Measurements from ENCODE around the gene GDI1.

GDI1 gene

DNA sequence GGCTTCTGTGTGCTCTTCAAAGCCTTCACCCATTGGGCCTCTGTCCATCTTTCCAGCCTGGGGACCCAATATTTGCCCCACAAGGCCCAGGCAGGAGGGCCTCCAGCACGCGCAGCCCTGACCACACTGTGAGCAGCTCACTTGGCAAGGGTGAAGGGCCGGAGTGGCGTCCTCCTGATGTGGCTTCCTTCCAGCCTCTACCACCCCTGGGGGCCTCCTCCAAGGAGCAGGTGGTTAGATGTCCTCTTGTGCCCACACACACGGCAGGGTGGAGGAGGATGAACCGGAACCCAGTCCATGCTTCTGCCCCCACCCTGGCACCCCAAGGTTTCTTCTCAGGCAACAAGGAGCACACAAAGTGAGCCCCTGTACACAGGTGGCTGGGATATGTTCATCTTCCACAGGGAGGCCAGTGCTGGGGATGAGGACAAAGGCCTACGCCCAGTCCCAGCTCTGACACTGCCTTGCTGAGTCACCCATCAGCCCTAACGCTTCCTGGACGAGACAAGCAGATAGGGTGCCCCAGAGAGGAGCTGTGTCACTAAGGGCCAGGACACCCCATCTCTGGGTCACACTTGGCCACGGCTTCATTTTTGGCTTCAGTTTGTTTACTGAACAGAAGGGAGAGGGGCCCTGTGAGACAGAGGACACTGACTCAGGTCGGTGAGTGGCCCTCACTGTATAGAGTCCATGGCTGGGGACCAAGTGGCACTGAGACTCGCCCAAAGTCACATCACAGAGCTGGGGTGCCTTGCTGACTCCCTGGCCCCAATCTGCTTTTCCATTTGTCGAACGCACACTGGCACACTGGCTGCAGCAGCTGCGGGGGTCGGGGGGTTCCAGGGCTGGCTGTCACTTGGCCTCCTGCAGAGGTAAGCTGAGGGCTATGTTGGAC lies 47.5 kb downstream of the GDI1 start:
- DNase-seq = no peak

DNA sequence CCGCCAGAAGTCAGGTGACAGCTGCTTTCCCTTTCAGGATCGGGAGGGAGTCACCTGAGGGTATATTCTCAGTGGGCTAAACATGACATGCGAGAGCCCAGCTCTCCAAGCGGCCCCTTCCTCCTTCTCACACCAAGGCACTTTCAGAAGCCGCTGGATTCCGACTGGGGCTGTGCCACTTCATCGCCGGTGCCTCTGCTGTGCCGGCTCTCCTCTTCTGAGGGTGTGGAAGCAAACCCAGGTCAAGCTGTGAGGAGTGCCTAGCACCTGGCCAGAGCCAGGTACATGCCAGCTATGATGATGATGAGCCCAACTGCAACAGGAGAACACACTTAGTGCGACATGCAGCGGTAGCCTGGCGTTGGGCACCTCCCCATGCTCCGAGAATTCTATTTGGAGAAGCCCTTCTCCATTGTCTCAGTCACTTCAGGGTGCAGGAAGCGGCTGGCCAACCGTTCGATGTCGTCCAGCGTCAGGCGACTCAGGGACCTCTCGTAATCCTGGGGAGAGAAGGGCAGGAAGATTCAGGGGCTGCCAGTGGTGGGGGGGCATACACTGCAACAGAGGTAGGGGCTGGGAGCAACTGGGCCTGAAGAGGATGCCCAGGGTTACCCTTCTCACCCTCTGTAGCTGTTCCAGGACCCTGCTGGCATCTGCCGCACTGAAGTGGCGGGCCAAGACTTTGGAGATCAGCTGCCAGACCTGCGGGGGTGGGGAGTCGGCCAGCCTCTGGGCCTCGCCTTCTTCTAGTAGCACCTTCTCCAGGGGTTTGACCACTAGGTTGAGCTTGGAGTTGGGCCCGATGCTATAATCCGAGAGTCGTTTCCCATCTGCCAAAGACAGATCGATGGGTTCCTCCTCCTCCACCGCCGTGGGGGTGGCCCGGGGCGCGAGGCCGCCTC lies 48.4 kb downstream of the GDI1 start:
- DNase-seq = no peak

DNA sequence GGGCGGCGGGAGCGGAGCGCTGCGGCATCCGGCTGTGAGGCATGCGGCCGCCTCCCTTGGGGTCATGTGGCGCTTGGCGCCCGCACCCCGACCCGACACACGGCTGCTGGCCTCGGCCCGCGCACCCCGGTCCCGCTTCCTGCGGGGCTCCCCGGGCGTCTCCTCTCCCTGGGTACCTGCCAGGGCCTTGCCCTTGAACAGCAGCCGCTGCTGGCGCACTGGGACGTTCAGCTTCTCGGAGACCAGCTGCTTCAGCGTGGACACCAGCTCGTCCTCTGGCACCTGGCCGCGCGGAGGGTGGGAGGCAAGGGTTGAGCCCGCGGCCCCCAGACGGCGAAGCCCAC lies 49.1 kb downstream of the GDI1 start:
- DNase-seq = no peak

DNA sequence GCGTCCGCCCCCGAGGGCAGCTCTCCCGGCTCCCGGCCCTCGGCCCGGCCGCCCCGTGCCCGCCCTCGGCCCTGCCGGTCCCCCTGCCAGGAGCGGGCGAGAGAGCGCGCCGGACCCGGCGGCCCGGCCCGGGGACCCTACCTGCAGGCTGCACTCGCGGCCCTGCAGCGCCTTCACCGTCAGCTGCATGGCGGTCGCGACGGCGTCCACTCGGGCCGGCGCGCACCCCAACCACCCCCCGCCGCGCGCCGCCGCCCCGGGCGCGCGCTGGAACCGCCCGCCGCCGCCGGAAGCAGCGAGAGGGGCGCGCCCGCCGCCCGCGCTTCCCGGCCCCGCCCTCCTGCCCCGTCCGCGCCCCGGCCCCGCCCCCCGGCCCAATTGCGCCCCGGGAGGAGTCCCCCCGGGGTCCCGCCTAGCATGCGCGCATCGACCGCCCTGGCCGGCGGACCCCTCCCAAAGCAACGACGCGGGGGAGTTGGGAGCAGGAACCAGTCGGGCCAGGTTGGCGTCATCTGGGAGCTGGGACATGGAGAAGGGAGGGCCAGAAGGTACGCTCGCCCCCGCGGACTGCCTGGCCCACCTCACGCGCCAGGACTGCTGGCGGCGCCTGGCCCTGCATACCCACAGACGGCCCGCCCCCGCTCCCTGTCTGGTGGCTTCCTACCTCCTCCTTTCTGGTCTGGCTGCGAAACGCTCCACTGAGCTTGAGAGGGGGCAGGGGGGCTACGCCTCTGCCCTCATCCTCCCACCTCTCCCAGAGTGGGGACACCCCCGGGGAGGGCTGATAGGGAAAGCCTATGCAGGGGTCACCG lies 49.6 kb downstream of the GDI1 start, which contains the start of gene UBL4A:
TSS of gene UBL4A (minus strand) at position 220 of the 812 bp plus-strand sequence. CDS start at position 189, 31 bp downstream.
- peak in 1 of 2 experiments; percentile 57 for DNase-seq

DNA sequence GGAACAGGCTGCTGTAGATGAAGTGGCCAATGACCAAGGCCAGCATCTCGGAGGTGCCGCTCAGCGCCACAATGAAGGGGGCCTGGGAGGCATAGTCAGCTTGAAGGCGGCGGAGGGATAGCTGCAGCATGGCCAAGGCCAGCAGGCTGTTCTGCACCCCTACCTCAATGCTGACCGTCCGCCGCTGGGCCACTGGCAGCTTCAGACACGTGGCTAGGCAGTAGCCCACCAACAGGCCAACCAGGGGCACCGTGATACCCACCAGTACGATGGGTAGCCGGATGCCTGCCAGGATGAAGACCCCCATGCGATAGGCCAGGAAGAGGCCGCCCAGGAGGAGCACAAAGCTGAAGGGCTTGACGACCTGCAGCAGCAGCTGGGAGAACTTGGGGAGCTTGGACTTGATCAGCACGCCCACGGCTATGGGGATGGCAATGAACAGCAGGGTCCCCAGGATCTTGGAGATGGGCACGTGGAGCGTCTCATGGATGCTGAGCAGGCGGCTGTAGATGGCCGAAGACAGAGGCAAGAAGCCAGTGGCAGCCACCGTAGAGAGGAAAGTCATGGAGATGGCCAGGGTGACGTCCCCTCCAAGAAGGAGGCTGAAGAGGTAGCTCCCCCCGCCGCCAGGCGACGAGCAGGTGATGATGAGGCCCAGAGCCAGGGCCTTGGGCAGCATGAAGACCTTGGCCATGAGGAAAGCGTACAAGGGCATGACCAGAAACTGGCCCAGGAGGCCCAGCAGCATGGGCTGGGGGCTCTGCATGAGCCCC lies 50.8 kb downstream of the GDI1 start:
- no peak for DNase-seq

DNA sequence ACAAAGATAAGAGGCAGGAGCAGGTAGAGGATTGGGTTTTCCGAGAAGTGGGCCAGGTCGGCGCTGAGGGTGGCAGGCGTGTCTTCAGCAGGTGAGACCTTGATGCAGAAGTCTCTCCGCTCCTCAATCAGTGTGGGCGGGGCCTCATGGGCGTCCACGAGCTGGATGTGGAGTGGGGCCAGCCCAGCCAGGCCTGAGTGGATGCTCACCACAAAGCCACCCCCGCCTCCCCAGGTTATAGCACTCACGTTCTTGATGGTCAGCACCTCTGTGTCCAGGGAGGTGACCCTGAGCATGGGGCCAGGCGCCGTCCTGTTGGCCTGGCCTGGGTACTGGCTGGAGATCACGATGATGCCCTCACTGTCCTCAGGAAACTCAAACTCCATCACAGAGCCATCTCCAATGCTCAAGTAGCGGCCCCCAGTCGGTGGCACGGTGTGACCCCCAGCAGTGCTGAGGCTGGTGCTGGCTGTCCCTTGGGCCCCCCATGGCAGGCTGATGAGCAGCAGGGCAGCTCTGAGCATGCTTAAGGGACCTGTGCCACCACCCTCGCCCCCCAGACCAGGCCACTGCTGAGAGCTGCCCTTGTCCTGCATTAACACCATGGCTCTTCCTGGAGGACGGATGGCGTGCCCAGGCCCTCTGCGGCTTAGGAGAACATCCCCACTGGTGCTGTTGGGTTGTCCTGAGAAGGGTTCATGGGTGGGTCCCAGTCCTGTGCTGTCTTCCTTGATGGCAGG lies 51.6 kb downstream of the GDI1 start:
- no peak for DNase-seq

DNA sequence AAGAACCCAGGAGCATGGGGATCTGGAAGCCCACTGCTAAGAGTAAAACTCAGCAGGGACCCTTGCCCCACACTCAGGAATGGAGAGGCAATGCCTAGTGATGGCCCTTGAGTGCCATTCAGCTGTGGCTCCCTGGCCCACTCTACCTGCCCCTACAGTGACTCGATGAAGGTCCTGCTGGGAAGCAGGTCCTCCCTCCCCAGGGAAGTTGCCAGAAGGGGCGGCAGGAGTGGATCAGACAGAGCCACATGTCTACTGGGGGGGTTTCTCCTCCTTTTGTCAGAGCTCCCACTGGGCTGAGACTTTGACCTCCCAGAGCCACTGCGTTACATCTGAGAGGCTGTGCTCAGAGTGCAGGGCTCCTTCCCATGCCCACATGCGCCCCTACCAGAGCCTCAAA lies 52.2 kb downstream of the GDI1 start:
- DNase-seq = no peak

DNA sequence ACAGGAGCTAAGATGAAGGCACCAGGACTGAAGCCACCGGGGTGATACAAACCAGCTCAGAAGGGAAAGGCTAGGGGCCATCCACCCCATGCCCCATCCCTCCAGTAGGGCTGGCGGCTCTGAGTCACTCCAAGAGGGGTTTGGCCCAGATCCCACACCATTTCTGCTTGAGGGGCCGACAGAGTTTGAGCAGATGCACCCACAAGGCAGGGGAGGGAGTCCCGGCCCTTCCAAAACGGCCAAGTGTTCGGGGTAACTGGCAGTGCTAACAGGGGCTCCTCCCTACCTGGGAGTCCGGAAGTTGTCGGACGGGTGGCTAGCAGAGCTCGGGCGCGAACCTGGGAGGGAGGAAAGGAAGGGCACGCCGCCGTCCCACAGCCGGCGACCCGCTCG lies 53.1 kb downstream of the GDI1 start:
- DNase-seq = peak in 1 of 2 experiments; percentile 15

DNA sequence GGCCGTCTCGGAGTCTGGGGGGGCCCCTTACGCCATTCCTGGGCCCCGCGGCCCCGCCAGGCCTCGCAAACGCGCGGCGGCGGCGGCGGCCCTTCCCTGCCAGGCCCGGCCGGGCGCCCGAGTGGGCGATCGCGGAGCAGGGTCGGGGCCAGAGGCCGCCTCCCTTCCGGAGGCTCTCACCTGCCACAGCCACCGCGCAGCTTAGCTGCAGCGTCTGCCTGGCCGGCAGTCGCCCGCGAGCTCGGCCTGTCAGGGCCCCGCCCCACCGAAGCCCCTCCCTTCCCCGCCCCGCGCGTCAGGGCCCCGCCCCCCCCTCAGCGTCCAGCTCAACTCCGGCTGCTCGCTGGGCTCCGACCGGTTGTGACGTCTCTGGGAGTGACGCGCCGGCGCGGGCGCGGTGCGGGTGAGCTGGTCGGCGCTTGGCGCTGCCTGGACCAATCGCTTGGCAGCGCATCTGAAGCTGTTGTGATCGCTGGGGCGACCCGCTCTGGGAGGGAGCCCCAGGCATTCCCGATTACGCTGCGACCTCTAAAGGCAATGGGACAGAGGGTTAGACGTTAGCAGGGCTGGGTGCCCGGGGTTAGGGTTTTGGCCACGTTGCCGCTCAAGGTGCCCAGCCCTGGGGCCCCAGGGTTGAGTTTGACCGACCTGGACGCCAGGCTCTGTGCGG lies 53.6 kb downstream of the GDI1 start, which contains the start of gene SLC10A3:
TSS of gene SLC10A3 (minus strand) at position 216 of the 670 bp plus-strand sequence. CDS start 1,689 bp downstream, outside the sequence.
- DNase-seq = peak; percentile 75 to 87

Measured in SW 1271 (cell line).